Measurements from ENCODE around the gene HMGB1.
"Not testable (repeated sequence)": the region's sequence is repeated elsewhere in the genome, so short reads cannot be mapped to it uniquely, and the experiment has no call there.

GRCh38 chr13:30461279-30462066, 4.3 kb downstream of the HMGB1 start:
- not testable (repeated sequence) for TF ChIP-seq PATZ1 (CRISPR knock-in tag; IDR thresholded peaks at IDR 0.05; ENCODE audit: borderline replicate concordance); TOX (CRISPR knock-in tag; IDR thresholded peaks at IDR 0.05; ENCODE audit: borderline replicate concordance); POU6F1 (CRISPR knock-in tag; IDR thresholded peaks at IDR 0.05; ENCODE audit: borderline replicate concordance, low read depth); ZNF565 (CRISPR knock-in tag; conservative IDR thresholded peaks at IDR 0.05; ENCODE audit: low read depth)

All from SK-N-SH treated with all-trans-retinoic acid at 6 μM for 48 hours (cell line).